ENCODE data around the gene FIGNL1. TPM values are rescaled to one million over a fixed set of nuclear protein-coding genes. Genes with fewer than 3 reads are reported as not detected.

FIGNL1 gene
- total RNA-seq, 1 experiment from 2014 or later = 6.4 TPM

DNA sequence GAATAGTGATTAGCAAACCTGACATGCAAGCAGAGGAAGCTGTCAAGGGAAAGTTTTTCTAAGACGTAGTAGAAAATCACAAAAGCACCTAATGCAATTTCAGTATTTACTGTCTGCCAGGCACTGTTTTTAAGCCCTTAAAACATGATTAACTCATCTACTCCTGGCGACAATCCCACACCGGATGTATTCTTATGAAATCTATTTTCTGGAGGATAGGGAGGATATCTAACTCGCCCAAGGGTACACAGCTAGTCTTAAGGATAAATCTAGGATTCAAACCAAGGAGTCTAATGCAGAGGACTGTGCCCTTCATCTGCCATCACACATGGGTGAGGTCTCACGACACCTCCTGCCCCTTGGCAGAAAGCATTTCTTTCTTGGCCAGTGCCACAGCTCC, 47.8 kb upstream of the FIGNL1 start (continued):
- TF ChIP-seq GRHL2 (CRISPR knock-in tag; IDR thresholded peaks at IDR 0.05; ENCODE audit: insufficient replicate concordance, severe bottlenecking) (no peak), ZNF423 (CRISPR knock-in tag; IDR thresholded peaks at IDR 0.05) (no peak), SOX15 (CRISPR knock-in tag; IDR thresholded peaks at IDR 0.05) (no peak), IRF2 (CRISPR knock-in tag; IDR thresholded peaks at IDR 0.05; ENCODE audit: borderline replicate concordance, low read depth) (no peak), ATF1 (CRISPR knock-in tag; IDR thresholded peaks at IDR 0.05) (no peak), JAZF1 (CRISPR knock-in tag; IDR thresholded peaks at IDR 0.05) (no peak)
- TF ChIP-seq, protein P1, sequence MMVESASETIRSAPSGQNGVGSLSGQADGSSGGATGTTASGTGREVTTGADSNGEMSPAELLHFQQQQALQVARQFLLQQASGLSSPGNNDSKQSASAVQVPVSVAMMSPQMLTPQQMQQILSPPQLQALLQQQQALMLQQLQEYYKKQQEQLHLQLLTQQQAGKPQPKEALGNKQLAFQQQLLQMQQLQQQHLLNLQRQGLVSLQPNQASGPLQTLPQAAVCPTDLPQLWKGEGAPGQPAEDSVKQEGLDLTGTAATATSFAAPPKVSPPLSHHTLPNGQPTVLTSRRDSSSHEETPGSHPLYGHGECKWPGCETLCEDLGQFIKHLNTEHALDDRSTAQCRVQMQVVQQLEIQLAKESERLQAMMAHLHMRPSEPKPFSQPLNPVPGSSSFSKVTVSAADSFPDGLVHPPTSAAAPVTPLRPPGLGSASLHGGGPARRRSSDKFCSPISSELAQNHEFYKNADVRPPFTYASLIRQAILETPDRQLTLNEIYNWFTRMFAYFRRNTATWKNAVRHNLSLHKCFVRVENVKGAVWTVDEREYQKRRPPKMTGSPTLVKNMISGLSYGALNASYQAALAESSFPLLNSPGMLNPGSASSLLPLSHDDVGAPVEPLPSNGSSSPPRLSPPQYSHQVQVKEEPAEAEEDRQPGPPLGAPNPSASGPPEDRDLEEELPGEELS (CRISPR knock-in tag; IDR thresholded peaks at IDR 0.05) = no peak

DNA sequence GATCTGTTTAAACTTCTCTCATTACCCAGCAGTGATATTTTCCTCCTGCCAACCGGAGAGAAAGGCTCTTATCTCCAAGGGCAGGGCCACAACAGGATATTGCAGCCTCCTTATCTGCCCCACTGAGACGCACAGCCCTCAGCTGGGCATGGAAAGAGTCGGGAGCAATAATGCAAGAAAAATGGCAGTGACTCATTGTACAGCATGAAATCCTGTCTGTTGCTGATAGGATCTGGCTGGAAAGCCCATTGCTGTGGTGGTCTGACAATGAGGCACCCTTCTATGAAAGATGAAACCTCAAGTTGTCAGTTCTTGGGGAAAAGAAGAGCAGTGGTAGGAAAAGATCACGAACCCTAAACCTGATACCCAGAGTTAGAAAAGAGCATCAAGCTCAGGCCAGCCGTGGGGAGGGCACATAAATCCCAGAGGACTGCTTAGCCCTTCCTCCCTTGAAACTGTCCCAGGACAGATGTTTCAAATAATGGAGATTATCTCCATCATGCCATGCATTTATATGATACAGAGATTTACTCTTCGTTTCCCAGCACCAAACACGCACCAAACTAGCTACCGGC, 47.0 kb upstream of the FIGNL1 start:
- ATAC-seq = no peak
- no peak overlapping the region for H3K27ac Mint-ChIP-seq
- no peak for TF ChIP-seq CBFB (CRISPR knock-in tag; IDR thresholded peaks at IDR 0.05; ENCODE audit: low read depth)
- H3K9me3 Mint-ChIP-seq = peaks cover 5% of the 10 kb centered on the region
- POLR2A ChIA-PET = no interaction called here
- H3K27me3 Mint-ChIP-seq (ENCODE audit: low read depth) = no peaks in the 10 kb centered on the region; the same call in 1 of the 2 replicates
- no peak overlapping the region for H3K4me3 Mint-ChIP-seq
- H3K36me3 Mint-ChIP-seq = no peaks in the 10 kb centered on the region
- CTCF ChIA-PET = interaction anchor here (1.4 kb wide), 1 partner anchor 65 kb away, joined by 3 read pairs; no protein-coding TSS in a partner anchor
- H3K4me1 Mint-ChIP-seq = 0 out of 2 replicates have a peak, but pooled peaks cover 3% of the 10 kb centered on the region
- no peak for DNase-seq (ENCODE audit: low spot score)

DNA sequence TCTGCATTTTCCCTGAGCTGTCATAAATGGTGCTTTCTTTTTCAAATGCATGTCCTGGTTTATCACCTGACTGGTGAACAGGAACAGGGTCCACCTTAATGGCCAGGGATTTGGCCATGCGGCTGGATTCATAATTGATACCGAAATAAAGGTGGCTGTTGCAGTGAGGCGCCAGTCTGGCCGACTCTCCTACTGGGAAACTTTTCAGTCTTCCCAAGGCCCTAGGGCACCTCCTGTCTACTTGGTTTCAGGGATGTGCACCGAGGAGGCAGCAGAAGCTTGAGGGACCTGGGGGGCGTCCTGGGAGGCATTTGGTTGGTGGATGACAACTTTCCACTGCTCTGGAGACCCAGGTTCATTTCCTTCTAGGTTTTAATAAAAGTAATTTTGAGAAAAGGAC, 46.4 kb upstream of the FIGNL1 start:
- H3K36me3 Mint-ChIP-seq = no peaks in the 10 kb centered on the region
- POLR2A ChIA-PET = no interaction called here
- no peak overlapping the region for H3K4me3 Mint-ChIP-seq
- TF ChIP-seq ETV6 (CRISPR knock-in tag; IDR thresholded peaks at IDR 0.05) (no peak), KAT7 (CRISPR knock-in tag; IDR thresholded peaks at IDR 0.05; ENCODE audit: borderline replicate concordance) (no peak)
- no peaks in the 10 kb centered on the region; the same call in 1 of the 2 replicates for H3K27me3 Mint-ChIP-seq (ENCODE audit: low read depth)
- peaks cover 5% of the 10 kb centered on the region for H3K9me3 Mint-ChIP-seq
- 0 out of 2 replicates have a peak, but pooled peaks cover 3% of the 10 kb centered on the region for H3K4me1 Mint-ChIP-seq
- DNase-seq (ENCODE audit: low spot score) (no peak), ATAC-seq (no peak)
- CTCF ChIA-PET = no interaction called here
- no peak overlapping the region for H3K27ac Mint-ChIP-seq

DNA sequence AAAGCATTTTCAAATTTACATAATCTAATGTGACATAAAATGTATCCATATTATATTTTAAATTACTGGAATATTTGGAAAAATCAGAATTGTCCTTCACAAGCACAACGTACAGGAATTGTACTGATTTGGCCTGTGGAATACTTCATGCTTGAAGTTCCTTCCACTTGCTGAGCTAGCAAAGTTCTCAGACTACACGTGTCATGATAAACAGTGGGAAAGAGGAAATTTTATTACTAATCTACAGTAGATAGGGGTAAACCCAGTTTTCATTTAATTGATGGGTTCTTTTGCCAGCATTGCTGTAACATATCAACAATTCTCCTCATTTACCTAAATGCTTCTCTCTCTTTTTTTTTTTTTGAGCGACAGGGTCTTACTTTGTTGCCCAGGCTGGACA, 45.6 kb upstream of the FIGNL1 start:
- ChIA-PET POLR2A (no interaction called here), CTCF (no interaction called here)
- Mint-ChIP-seq H3K4me3 (no peak overlapping the region), H3K36me3 (0 out of 2 replicates have a peak, but pooled peaks cover 2% of the 10 kb centered on the region), H3K9me3 (peaks cover 7% of the 10 kb centered on the region), H3K27ac (no peak overlapping the region), H3K27me3 (ENCODE audit: low read depth) (no peaks in the 10 kb centered on the region; the same call in 1 of the 2 replicates), H3K4me1 (0 out of 2 replicates have a peak, but pooled peaks cover 3% of the 10 kb centered on the region)
- ATAC-seq (no peak), DNase-seq (ENCODE audit: low spot score) (no peak)
- TF ChIP-seq, protein P2, sequence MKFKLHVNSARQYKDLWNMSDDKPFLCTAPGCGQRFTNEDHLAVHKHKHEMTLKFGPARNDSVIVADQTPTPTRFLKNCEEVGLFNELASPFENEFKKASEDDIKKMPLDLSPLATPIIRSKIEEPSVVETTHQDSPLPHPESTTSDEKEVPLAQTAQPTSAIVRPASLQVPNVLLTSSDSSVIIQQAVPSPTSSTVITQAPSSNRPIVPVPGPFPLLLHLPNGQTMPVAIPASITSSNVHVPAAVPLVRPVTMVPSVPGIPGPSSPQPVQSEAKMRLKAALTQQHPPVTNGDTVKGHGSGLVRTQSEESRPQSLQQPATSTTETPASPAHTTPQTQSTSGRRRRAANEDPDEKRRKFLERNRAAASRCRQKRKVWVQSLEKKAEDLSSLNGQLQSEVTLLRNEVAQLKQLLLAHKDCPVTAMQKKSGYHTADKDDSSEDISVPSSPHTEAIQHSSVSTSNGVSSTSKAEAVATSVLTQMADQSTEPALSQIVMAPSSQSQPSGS (CRISPR knock-in tag; IDR thresholded peaks at IDR 0.05; ENCODE audit: borderline replicate concordance, low read depth) = no peak
- TF ChIP-seq NR2C2 (CRISPR knock-in tag; IDR thresholded peaks at IDR 0.05) (no peak), TEAD4 (CRISPR knock-in tag; IDR thresholded peaks at IDR 0.05) (no peak), ZNF317 (CRISPR knock-in tag; IDR thresholded peaks at IDR 0.05; ENCODE audit: borderline replicate concordance, low read depth) (no peak), JUN (CRISPR knock-in tag; IDR thresholded peaks at IDR 0.05) (no peak), ZNF416 (CRISPR knock-in tag; IDR thresholded peaks at IDR 0.05) (no peak), PRRX2 (CRISPR knock-in tag; IDR thresholded peaks at IDR 0.05) (no peak), NFE2L1 (CRISPR knock-in tag; IDR thresholded peaks at IDR 0.05) (no peak), ZNF219 (CRISPR knock-in tag; IDR thresholded peaks at IDR 0.05; ENCODE audit: borderline replicate concordance) (no peak)
- TF ChIP-seq, protein P3, sequence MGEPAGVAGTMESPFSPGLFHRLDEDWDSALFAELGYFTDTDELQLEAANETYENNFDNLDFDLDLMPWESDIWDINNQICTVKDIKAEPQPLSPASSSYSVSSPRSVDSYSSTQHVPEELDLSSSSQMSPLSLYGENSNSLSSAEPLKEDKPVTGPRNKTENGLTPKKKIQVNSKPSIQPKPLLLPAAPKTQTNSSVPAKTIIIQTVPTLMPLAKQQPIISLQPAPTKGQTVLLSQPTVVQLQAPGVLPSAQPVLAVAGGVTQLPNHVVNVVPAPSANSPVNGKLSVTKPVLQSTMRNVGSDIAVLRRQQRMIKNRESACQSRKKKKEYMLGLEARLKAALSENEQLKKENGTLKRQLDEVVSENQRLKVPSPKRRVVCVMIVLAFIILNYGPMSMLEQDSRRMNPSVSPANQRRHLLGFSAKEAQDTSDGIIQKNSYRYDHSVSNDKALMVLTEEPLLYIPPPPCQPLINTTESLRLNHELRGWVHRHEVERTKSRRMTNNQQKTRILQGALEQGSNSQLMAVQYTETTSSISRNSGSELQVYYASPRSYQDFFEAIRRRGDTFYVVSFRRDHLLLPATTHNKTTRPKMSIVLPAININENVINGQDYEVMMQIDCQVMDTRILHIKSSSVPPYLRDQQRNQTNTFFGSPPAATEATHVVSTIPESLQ (CRISPR knock-in tag; IDR thresholded peaks at IDR 0.05) = no peak
- TF ChIP-seq, protein P4, sequence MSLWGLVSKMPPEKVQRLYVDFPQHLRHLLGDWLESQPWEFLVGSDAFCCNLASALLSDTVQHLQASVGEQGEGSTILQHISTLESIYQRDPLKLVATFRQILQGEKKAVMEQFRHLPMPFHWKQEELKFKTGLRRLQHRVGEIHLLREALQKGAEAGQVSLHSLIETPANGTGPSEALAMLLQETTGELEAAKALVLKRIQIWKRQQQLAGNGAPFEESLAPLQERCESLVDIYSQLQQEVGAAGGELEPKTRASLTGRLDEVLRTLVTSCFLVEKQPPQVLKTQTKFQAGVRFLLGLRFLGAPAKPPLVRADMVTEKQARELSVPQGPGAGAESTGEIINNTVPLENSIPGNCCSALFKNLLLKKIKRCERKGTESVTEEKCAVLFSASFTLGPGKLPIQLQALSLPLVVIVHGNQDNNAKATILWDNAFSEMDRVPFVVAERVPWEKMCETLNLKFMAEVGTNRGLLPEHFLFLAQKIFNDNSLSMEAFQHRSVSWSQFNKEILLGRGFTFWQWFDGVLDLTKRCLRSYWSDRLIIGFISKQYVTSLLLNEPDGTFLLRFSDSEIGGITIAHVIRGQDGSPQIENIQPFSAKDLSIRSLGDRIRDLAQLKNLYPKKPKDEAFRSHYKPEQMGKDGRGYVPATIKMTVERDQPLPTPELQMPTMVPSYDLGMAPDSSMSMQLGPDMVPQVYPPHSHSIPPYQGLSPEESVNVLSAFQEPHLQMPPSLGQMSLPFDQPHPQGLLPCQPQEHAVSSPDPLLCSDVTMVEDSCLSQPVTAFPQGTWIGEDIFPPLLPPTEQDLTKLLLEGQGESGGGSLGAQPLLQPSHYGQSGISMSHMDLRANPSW (CRISPR knock-in tag; conservative IDR thresholded peaks at IDR 0.05; ENCODE audit: low read depth) = no peak

Measured in WTC11 (cell line).